SKM-1 treated with dmso at 0.1 percent for 144 hours (cell line): ENCODE results near the gene EIF3A.
A peak's percentile ranks its signal among the peaks of the same experiment; 100 is the strongest.
"Not testable (repeated sequence)": the region's sequence is repeated elsewhere in the genome, so short reads cannot be mapped to it uniquely, and the experiment has no call there.

Source experiments
- DNase-seq: peaks from one replicate; lab custom pipeline; 2025; ENCODE audit not compliant: unreplicated experiment; lab: John Stamatoyannopoulos, UW

EIF3A gene

DNA sequence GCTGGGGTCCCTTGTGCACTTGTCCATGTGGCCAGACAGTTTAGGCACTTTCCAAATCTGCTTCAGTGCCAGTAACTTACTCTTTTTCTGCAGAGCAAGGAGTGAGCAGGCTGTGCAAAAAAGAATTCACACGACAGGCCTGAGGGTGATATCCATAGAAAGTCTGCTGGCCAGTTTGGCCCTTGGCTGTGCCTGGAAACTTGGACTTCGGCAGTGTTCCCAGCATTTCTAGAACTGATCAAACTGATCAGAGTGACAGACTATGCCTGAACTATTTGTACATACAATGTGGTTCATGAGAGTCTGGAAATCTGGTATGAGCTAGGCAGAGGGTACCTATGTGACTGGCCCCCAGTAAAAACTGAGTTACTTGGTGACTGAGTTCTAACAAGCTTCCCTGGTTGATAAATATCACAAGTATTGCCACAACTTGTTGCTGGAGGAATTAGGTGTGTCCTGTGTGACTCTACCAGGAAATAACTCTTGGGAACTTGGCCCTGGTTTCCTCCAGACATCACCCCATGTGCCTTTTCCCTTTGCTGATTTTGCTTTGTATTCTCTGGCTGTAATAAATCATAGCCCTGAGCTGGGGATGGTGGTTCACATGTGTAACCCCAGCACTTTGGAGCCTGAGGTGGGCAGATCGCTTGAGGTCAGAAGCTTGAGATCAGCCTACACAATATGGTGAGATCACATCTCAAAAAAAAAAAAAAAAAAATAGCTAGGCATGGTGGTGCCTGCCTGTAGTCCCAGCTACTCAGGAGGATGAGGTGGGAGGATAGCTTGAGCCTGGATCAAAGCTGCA lies 20.0 kb upstream of the EIF3A start:
- DNase-seq, result no peak

DNA sequence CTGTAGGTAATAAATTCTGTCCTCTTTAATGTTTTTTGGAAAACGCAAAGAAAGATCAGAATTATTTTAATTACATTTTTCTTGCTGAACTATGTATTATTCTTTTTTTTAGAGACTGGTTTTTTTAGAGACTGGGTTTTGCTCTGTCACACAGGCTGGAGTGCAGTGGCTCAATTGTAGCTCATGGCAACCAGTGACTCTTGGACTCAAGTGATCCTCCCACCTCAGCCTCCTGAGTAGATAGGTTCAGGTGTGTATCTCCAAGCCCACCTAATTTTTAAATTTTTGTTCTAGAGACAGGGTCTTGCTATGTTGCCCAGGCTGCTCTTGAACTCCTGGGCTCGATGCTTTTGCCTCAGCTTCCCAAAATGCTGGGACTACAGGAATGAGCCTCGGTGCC lies 18.0 kb upstream of the EIF3A start:
- no peak for DNase-seq

DNA sequence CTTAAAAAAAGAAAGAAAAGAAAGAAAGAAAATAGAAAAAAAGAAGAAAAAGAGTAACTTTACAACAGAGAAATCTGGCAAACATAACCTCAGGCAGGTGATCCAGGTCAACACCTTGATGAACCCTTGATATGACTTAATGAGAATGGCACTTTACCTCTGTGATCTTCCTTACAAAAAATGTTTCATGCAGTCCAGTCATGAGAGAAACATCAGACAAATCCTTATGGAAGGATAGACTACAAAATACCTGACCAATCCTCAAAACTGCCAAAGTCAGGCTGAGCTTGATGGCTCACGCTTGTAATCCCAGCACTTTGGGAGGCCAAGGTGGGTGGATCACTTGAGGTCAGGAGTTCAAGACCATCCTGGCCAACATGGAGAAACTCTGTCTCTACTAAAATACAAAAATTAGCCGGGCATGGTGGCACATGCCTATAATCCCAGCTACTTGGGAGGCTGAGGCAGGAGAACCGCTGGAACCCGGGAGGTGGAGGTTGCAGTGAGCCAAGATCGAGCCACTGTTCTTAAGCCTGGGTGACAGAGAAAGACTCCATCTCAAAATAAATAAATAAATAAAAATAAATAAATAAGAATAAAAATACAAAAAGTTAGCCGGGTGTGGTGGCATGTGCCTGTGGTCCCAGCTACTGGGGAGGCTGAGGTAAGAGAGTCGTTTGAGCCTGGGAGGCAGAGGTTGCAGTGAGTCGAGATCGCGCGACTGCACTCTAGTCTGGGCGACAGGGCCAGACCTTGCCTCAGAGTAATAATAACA lies 16.2 kb upstream of the EIF3A start:
- not testable (repeated sequence) for DNase-seq

DNA sequence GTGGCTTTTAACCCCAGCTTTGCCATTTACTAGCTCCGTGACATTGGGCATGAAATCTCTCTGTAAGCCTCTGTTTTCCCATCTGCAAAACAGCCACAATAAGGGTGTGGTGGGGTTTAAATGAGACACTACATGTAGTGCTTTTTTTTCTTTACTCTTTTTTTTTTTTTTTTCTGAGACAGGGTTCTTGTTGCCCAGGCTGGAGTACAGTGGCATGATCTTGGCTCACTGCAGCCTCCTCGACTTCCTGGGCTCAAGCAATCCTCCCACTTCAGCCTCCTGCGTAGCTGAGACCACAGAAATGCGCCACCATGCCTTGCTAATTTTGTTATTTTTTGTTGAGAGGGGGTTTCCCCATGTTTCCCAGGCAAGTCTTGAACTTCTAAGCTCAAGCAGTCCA lies 15.0 kb upstream of the EIF3A start:
- no peak for DNase-seq

DNA sequence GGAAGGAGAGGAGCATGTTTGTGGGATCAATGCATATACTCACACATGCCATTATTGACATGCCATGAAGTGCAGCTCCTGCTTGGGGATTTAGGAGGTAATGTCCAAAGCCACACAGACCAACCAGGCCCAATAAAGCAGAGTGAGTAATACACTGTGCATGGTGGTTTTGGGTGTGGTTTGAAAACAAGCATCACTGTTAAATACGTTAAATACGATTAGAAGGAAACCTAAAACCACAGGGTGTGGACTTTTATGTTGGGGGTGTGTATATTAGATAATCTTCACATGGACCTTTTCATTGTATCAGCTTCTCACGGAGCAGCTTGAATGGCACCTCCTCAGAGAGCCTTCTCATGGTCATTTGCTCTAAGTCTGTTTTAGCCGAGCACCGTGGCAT lies 10.4 kb upstream of the EIF3A start:
- DNase-seq, result no peak

DNA sequence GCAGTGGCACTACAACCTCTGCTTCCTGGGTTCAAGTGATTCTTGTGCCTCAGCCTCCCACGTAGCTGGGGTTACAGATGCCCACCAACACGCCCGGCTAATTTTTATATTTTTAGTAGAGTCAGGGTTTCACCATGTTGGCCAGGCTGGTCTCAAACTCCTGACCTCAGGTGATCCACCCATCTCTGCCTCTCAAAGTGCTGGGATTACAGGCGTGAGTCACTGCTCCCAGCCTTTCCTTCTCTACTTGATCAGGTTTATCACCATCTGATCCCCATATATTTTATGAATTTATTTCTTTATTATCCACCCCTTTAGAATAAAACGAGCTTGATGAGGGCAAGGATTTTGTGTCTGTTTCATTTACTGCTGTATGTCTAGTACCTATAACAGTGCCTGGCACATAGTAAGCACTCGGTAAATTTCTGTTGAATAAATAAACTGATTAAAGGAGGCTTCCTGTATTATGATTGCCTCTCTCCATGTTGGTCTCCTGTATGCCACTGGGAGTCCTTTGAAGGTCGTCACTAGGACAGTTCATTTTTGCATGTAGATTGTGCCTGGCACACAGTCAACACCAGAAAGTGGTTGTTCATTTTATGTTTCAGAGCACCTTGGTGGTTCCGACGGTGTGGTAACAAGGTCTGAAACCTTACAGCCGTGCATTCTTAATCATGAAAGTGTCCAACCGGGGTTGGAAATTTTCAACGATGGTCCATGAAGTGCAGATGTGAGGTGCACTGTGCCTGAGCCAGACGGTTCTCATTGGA lies 9.6 kb upstream of the EIF3A start:
- DNase-seq, result no peak

DNA sequence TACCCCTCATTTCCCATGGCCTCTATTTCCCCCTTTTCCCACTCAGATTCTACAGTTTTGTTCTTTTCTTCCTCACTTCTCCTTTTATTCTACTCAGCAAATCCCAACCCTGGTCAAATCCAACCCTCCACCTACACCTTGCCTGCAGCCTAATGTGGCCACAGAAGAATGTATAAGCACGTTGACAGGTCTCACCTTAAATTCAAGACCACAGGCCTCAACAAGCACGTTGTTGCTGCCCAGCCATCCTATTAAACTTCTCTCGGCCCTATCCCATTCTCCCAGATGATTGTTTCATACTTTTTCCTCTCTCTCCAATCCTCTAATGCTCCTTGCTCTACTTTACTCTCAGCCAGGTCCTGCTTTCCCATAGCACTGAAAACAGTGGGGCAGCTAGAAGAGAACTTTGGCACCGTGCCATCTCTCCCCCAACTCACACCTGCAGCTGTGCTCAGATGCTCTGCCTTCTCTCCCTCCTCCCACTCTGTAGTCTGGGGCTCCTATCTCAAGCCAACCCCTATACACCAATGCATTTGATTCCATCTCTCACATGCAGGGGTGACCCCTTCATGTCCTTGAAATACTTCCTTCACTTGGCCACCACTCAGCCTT lies 6.8 kb upstream of the EIF3A start:
- DNase-seq, result no peak

DNA sequence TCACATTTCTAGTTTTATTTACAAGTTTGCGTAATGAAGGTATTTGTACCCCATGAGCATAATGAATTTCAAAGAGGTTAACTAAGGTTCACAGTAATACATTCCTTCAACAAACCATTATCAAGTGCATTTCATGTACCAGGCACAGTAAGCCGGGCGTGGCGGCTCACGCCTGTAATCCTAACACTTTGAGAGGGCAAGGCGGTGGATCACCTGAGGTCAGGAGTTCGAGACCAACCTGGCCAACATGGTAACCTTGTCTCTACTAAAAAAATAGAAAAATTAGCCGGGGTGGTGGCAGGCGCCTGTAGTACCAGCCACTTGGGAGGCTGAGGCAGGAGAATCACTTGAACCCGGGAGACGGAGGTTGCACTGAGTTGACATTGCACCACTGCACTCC lies 4.3 kb upstream of the EIF3A start:
- DNase-seq, result no peak

DNA sequence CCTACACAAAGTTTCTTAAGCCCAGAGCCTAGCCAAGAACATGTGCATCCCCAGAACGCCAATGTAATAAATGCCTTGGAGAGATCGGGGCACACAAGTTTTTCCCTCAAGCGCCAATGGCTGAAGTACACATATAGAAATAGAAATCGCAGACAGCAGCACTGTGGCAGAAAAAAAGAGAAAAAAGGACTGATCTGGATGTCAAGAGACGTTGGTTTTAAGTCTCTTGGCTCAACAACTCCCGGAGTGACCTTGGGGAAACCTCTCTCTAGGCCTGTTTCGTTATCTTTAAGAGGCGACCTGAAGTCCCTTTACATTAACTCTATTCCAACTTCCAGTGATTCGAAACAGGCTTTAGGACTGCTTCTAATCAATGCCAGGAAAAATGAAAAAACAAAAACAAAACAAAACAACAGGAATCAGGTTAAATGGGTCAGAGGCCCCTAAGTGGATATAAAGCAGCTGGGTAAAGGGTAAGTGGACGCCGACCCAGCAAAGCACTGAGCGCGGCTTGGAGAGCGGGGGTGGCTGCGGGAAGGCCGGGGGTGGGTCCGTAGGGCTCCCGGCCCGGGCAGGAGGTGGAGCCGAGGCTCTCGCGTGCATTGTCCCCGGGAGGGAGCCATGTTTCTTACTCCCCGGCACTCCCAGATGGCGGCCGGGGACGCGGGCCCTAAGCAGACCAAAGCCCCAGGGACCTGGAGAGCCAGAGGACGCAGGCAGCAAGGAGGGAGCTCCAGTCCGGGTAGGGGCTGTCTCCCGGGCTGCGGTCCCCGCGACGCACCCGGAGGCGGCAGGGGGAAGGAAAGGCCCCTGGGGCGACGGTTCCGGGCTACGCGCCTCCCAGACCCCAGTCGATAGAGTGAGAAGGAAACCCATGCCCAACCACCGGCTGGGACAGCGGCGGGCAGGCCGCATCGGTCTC lies 757 bp downstream of the EIF3A start:
- peak; percentile 44 for DNase-seq

DNA sequence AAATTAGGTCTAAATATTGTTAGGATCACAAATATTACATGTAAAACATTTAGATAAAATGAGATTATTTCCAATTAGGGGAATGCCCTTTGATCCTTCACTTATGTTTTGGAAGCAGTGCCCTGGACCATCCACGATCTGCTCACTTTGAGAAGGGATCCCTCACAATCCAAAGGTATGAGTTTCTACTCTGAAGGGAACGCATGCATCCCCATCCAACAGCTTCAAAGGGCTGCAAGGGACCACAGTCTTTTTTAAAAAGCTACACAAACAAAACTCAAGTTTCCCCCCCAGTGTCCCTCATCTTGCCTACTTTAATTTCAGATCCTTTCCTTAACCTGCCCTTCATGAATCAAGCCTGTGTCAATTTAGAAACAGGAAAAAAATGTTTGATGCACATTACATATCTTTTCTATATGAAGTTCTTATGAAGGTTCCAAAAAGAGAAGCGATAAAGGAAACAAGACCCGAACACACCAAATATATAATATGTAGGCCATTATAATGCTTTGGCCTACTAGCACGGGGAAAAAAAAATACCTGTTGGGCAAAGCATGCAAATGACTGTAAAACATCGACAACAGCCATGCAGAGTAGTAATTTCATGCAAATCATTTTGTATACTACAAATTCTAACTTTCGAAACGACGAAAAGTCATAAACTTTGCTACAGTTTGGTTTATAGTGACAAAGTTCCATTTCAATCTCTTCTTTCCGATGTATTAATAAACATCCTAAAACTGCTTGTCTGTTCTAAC lies 2.0 kb downstream of the EIF3A start:
- DNase-seq, result no peak

DNA sequence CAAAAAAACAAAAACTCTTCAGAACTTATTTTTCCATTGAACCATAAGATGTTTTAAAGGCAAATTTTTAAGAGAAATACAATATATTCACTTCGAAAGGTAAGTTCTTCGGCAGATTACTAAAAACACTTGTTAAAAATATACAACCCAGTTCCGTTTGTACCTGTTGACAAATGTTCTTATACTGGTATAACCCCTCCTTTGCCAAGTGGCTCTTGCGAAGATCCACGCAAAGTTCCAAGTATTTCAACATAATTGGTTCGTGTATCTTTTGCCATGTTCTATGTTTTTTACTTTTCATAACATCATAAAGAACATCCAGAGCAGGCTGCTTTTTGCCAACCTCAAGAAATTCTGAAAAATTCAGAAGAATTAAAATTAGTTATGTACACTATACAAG lies 7.0 kb downstream of the EIF3A start:
- no peak for DNase-seq

DNA sequence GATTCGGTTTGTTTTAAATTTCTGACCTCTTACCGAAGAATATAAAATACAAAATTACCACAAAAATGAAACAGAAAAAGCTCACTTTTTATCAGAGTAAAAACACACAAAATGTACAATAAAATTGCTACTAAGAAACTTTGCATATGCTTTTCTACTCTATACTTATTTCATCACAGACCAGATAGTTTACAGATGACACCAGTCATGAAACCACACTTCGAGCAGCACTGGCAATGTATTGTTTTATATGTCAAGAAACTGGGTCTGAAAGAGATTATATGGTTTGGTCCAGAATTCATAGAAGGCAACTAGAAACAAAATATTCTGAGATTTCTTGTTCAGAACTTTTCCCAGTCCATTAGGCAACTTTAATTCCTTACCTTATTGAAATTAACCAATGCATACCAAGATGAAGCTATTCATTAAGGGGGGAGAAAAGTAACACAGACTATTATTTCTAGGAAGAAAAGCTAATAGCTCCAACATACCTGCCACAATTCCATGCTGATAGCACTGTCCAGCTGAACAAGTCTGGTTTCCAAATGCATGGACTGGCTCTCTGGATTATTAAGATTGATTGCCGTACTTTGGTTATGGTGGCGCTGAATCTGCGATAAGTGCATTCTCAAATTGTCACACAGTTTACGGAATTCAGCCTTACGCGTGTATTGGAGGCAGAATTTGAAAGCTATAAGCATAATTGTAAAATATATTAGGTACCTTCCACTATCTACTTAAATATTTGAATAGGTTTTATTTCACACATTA lies 10.0 kb downstream of the EIF3A start:
- DNase-seq, result no peak

DNA sequence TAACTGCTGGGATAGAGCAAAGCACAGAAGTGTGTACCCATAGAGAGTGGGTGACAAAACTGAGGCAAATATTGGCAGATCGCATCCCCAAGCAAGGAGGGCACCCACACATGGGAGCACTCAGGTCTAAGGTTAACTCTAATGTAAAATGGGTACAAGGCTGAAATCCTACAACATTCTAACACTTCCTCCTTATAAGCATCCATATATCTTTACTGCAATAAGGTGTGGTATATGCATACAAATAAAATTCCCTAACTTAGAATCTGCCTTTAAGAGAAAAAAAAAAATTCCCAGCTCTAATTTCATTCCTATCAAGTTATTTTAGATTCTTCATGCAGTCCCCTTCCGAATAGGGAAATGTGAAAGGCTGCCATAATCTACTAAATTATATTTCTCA lies 18.7 kb downstream of the EIF3A start:
- no peak for DNase-seq

DNA sequence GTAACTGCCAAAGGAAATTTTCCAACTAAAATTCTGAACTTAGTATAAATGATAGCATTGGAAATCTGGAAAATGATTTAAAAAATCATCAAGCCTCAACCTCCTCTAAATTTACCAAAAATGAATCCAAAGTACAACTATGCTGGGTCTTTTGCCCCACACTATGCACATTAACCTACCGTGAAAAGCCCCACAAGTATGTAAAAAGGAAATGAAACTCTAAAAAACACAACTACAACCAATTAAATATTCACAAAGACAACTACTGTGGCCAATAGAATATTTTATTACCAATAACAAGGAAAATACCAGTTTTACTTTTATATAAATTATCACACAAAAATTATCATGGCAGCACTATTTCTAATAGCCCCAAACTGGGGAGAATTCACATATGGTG lies 19.3 kb downstream of the EIF3A start:
- no peak for DNase-seq

DNA sequence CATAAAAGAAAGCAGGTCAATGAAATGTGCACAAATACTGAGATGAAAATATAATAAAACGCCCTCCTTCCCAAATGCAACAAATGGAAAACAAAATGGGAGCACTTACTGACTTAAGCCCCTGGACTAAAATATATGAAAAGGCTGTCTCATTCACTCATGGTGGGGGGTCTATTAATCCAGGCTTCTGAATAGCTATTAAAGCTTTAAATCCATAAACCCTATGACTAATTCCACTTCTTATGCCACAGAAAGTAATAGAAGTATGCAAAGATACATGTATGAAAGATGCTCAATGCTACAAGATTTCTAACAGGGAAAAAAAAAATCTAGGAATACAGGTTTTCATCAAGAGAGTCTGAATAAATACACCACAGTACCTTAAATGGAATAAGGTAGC lies 20.5 kb downstream of the EIF3A start:
- no peak for DNase-seq

DNA sequence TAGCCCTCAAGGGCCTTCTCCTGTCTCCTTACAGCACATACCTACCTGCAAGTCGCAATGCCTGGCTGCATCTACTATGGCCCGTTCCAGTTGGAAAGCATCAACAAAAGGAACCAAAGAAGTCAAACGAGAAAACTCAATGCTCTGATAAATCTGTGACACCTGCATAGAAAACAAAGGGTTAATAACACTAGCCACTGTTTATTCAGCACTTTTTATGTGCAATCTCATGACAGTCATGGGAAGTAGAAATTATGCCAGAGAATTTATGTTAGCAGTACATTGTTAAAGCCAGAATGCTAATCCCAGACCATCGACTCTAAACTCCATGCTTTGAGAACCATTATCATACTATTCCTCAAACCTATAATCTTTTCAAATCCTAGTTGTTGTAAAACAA lies 21.1 kb downstream of the EIF3A start:
- DNase-seq, result no peak

DNA sequence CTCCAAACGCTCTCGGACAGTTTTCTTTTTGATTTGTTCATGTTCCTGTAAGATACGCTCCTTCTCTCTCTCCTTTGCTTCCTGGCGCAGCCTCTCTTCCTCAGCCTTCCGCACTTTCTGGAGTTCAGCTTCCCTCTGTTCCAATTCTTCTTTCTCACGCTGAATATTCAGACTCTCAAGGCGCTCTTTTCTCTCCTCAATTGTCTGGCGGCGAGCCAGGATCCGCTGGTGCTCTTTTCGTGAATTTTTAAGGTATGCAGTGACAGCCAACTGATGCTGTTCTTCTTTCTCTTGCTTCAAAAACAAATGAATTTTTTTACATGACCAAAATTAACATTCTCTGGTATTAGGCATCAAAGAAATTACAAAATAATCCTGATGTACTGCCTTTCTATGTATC lies 22.6 kb downstream of the EIF3A start:
- DNase-seq, result no peak

DNA sequence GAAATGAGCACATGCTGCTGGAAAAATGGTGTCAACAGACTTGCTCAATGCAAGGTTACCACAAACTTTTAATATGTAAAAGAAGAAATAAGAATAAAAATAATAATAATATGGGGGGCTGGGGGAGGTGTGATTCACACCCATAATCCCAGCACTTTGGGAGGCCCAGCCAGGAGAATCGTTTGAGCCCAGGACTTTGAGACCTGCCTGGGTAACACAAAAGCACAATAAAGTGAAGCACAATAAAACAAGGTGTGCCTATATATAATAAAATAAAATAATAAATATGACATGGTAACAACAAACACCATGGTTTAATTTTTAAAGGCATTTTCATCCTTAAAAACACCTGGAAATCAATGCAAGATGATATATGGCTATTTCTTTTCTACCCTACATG lies 25.1 kb downstream of the EIF3A start:
- no peak for DNase-seq

DNA sequence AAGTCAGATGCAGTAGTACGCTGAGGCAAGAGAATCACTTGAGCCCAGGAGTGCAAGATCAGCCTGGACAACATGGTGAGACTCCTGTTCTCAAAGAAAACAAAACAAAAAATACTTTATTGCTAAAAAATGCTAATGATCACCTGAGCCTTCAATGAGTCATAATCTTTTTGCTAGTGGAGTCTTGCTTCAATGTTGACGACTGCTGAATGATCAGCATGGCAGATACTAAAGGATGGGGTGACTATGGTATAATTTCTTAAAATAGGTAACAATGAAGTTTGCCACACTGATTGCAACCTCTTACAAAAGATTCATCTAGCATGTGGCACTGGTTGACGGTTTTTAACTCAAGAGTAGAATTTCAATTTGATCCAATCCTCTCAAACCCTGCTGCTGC lies 28.8 kb downstream of the EIF3A start:
- DNase-seq, result no peak
